GM06990 (cell line): ENCODE results near the gene TRPM3.

Source experiments
- DNase-seq: peaks from one replicate; pipeline ENCODE4 v3.0.0-alpha.2; 2011; ENCODE audit not compliant: insufficient read length; ENCODE audit errors: extremely low read depth
- H3K27me3 ChIP-seq: replicated peaks from 2 replicates; pipeline ENCODE4 v1.6.0; 2011; ENCODE audit warnings: low read length; ENCODE audit not compliant: control insufficient read depth, insufficient read depth
- H3K36me3 ChIP-seq: 2 replicates; pipeline ENCODE4 v1.5.1; 2011; ENCODE audit warnings: low read length; ENCODE audit not compliant: control insufficient read depth, insufficient read depth
- H3K4me3 ChIP-seq: replicated peaks from 2 replicates; pipeline ENCODE4 v1.5.1; 2011; ENCODE audit warnings: low read depth, mild to moderate bottlenecking, control low read depth, low read length
- CTCF ChIP-seq: IDR thresholded peaks from 2 replicates; pipeline ENCODE4 v1.5.1; 2011; ENCODE audit warnings: low read length, control low read depth, mild to moderate bottlenecking, inconsistent platforms; ENCODE audit not compliant: insufficient read depth, poor library complexity, severe bottlenecking

The TRPM3 gene

DNA sequence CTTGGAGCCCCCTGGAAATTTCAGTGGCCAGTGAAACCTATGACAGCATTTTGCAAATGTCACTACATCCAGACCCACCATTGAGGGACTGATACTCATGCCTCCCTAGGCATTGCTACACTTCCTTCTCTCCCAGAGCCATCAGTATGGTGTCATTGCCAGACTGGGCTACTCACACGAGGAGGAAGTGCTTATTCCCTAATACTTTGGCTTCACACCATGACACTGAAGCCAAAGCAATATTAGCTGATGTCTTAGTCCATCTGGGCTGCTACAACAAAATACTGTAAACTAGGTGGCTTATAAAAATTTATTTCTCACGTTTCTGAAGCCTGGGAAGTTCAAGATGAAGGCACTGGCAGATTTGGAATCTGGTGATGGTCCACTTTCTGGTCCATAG is 22.6 kb downstream of the TRPM3 start:
- H3K36me3 ChIP-seq = no peaks in the 10 kb centered on the region
- no peak overlapping the region for H3K4me3 ChIP-seq
- H3K27me3 ChIP-seq = no peaks in the 10 kb centered on the region
- TF ChIP-seq CTCF = no peak
- DNase-seq = no peak

DNA sequence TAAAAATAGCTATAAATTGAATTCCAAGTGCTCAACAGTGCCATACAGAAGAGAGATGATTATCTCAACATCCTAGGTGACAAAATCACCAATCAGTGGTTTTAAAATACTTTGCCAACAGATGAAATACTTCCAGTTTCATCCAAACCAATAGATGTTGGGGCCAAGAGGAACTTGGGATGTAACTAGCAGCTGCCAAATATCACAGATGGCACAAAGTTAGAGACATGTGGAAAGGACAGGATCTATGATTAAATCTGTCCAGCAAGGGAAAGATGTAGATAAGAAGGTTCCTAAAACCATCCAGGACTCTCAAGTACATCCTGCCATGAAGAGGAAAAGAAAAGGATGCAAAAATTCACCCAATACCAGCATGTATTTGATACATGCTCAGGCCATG is 23.8 kb downstream of the TRPM3 start:
- H3K36me3 ChIP-seq = no peaks in the 10 kb centered on the region
- H3K27me3 ChIP-seq = no peaks in the 10 kb centered on the region
- TF ChIP-seq CTCF = no peak
- H3K4me3 ChIP-seq = no peak overlapping the region
- no peak for DNase-seq

DNA sequence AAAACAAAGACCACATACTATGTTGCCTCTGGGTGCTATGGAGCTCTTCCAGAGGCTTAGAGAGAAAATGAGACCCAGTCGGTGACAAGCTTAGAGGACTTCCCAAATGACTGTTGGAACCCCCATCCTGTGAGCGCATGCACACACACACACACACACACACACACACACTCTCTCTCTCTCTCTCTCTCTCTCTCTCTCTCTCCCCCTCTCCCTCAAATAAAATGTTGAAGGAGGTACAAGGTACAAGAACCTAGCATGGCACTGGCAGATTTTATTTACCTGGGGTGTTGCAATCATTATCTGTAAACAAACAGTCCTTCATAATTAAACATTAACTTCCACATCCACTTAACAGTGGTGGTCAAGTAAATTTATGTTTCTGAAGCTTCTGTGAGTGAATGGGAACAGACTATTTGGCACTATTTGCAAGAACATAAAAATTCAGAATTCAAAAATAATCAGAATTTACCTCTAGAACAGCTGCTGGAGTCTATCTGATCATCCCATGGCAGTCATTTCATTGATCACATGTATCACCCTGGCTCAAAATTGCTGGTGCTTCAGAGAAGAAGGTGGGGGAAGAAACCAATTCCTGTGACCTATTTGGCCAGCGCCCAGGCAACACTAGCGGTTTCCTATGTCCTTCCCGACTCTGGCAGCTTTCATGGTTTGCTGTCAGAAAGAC is 24.9 kb downstream of the TRPM3 start:
- DNase-seq = no peak
- Histone ChIP-seq H3K4me3 (no peak overlapping the region), H3K36me3 (no peaks in the 10 kb centered on the region), H3K27me3 (no peaks in the 10 kb centered on the region)
- TF ChIP-seq CTCF = no peak

- no peak overlapping the region for H3K4me3 ChIP-seq
- DNase-seq = no peak
- no peaks in the 10 kb centered on the region for H3K36me3 ChIP-seq
- H3K27me3 ChIP-seq = no peaks in the 10 kb centered on the region
- TF ChIP-seq CTCF = no peak
Observed at GRCh38 chr9:71094708-71095251, 26.6 kb downstream of the TRPM3 start.

GRCh38 chr9:71090896-71091295 is 30.5 kb downstream of the TRPM3 start:
- DNase-seq = no peak
- H3K36me3 ChIP-seq = no peaks in the 10 kb centered on the region
- TF ChIP-seq CTCF = no peak
- H3K4me3 ChIP-seq = no peak overlapping the region
- H3K27me3 ChIP-seq = no peaks in the 10 kb centered on the region
